Activated T-helper 1 cell treated with anti-CD3 and anti-CD28 coated beads, Interleukin-12 subunit alpha, Interleukin-12 subunit beta, Interleukin-2, Interleukin-4 antibody, amounts not matched to agents 30 ng/mL and 10 ng/mL and 1 ng/mL, durations not matched to agents 14 hours and 24 hours and 36 hours (primary cell): ENCODE measurements around the gene MKRN2OS. TPM values are rescaled to one million over a fixed set of nuclear protein-coding genes. Genes with fewer than 3 reads are reported as not detected.

ENCODE experiments used
- DNase-seq: peaks from one replicate; pipeline ENCODE4 v3.0.0; 2021; ENCODE audit warnings: low spot score
- H3K27ac Mint-ChIP-seq: one replicate; pipeline ENCODE4 v1.8.0; 2021; ENCODE audit warnings: mild to moderate bottlenecking, mixed read lengths
- H3K27me3 Mint-ChIP-seq: one replicate; pipeline ENCODE4 v1.8.0; 2022; ENCODE audit warnings: mild to moderate bottlenecking, moderate library complexity, mixed read lengths; ENCODE audit not compliant: insufficient read depth
- H3K36me3 Mint-ChIP-seq: one replicate; pipeline ENCODE4 v1.8.0; 2021; ENCODE audit warnings: low read depth, mixed read lengths
- H3K4me1 Mint-ChIP-seq: one replicate; pipeline ENCODE4 v1.8.0; 2021; ENCODE audit warnings: low read depth, mixed read lengths
- H3K4me3 Mint-ChIP-seq: one replicate; pipeline ENCODE4 v1.8.0; 2021; ENCODE audit warnings: mild to moderate bottlenecking, moderate library complexity, mixed read lengths
- H3K9me3 Mint-ChIP-seq: one replicate; pipeline ENCODE4 v1.8.0; 2021; ENCODE audit warnings: mixed read lengths
- intact Hi-C: fragments of 100-400 bp; cut with micrococcal nuclease; formaldehyde crosslinking; loops from one replicate; pipeline ENCODE4 v1.15.1; 2024
- total RNA-seq: library from RNA; stranded (reverse); gene quantifications from 2 replicates; pipeline ENCODE4 v1.2.3, GENCODE V29; 2022

MKRN2OS gene
- total RNA-seq, 1 donor from 2014 or later, result not detected

DNA sequence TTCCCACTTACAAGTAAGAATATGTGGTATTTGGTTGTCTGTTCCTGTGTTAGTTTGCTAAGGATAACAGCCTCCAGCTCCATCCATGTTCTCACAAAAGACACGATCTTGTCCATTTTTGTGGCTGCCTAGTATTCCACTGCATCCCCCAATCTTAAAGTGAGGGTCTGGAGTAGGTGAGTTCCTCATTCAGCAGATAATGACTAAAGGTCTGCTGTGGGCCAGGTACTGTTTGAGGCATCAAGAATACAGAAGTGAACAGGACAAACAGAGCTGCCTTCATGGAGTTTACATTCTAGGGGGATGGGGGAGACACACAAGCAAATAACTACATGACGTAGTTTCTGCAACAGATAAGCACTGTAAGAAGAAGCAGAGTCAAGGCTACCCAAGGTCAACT lies 24.3 kb downstream of the MKRN2OS start:
- Mint-ChIP-seq H3K4me3 (no peak overlapping the region), H3K9me3 (no peaks in the 10 kb centered on the region), H3K27ac (no peak overlapping the region), H3K27me3 (no peaks in the 10 kb centered on the region), H3K4me1 (no peaks in the 10 kb centered on the region), H3K36me3 (peaks cover 11% of the 10 kb centered on the region)
- no peak for DNase-seq
- intact Hi-C loops, result no loop called here

- intact Hi-C loops, result no loop called here
- H3K9me3 Mint-ChIP-seq, result no peaks in the 10 kb centered on the region
- H3K4me1 Mint-ChIP-seq, result no peaks in the 10 kb centered on the region
- peaks cover 13% of the 10 kb centered on the region for H3K36me3 Mint-ChIP-seq
- no peak overlapping the region for H3K4me3 Mint-ChIP-seq
- DNase-seq, result no peak
- no peak overlapping the region for H3K27ac Mint-ChIP-seq
- H3K27me3 Mint-ChIP-seq, result no peaks in the 10 kb centered on the region
Measured at GRCh38 chr3:12518261-12519028, 26.9 kb downstream of the MKRN2OS start.

GRCh38 chr3:12516873-12517272 lies 28.4 kb downstream of the MKRN2OS start:
- H3K36me3 Mint-ChIP-seq, result peaks cover 9% of the 10 kb centered on the region

DNA sequence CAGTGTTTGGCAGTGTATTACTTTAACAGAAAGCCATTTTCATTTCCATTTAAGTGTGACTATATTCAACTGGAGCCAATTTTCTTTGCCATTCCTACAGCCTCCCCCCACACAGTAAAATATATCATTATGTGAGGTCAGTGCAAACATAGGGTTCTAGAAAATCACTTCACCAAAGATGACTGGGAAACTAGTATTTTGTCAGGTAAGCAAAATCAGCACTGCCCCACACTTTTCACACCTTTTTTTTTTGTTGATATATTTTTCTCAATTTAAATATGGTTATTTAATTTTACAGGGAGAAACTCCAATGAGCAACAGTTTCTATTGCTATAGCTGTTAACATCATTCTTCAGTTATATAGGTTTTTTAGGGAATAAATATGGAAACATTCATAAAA lies 29.7 kb downstream of the MKRN2OS start:
- Mint-ChIP-seq H3K36me3 (peaks cover 3% of the 10 kb centered on the region), H3K4me1 (no peaks in the 10 kb centered on the region), H3K27me3 (no peaks in the 10 kb centered on the region), H3K27ac (no peak overlapping the region), H3K9me3 (no peaks in the 10 kb centered on the region), H3K4me3 (no peak overlapping the region)
- intact Hi-C loops, result no loop called here
- no peak for DNase-seq

More at GRCh38 chr3:12516873-12517272, 28.4 kb downstream of the MKRN2OS start:
- Mint-ChIP-seq H3K9me3 (no peaks in the 10 kb centered on the region), H3K27ac (no peak overlapping the region), H3K4me1 (no peaks in the 10 kb centered on the region), H3K27me3 (no peaks in the 10 kb centered on the region), H3K4me3 (no peak overlapping the region)
- DNase-seq, result no peak
- intact Hi-C loops, result no loop called here

GRCh38 chr3:12513694-12514446 lies 31.4 kb downstream of the MKRN2OS start:
- H3K36me3 Mint-ChIP-seq, result peaks cover 6% of the 10 kb centered on the region
- no peak overlapping the region for H3K27ac Mint-ChIP-seq
- no peaks in the 10 kb centered on the region for H3K27me3 Mint-ChIP-seq
- DNase-seq, result no peak
- H3K4me1 Mint-ChIP-seq, result no peaks in the 10 kb centered on the region
- intact Hi-C loops, result no loop called here
- no peak overlapping the region for H3K4me3 Mint-ChIP-seq
- H3K9me3 Mint-ChIP-seq, result no peaks in the 10 kb centered on the region

DNA sequence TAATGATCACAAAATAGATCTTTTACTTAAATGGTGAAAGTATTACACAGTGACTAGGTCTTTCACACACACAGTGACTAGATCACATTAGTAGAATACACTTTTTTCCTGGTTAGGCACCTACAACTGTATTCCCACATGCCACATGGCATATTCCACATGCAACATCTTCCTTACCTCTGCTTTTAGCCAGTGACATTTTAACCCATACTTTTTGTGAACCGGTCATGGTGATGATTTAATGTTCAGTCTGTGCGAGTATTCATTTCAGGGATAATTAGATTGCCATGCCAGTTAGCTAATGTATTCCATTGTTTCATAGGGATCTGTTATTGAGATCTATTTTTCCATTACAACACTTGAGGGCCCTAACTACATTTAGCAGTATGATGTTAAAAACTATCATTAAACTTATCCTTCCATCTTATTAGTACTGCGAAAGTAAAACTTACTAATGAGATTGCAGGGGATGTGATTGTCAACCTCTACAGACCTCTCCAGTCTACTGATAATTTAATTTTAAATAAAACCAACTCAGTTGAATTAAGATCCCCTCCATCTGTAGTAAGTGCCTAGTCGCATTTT lies 32.7 kb downstream of the MKRN2OS start:
- intact Hi-C loops, result no loop called here
- H3K36me3 Mint-ChIP-seq, result peaks cover 8% of the 10 kb centered on the region

DNA sequence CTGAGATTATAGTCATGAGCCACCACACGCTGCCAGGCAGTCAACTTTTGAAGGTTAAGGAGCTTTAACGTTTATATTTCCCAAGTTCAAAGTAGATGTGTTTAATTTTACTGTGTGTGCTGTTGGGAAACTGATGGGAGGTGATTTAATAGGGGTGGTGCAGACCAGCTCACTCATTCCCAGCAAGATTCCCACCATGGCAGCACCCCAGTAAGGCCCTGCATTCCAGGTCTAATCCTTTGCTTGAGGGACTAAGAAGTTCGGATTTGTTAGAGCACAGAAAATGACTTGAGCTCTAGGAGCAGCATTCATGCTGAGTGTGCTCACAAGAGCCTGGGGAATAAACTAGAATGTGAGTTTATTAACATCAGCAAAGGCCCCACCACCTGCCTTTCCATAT lies 35.8 kb downstream of the MKRN2OS start:
- intact Hi-C loops, result no loop called here
- Mint-ChIP-seq H3K36me3 (peaks cover 13% of the 10 kb centered on the region), H3K27me3 (no peaks in the 10 kb centered on the region)

More for the DNA sequence above, 32.7 kb downstream of the MKRN2OS start:
- H3K4me3 Mint-ChIP-seq, result no peak overlapping the region
- H3K27me3 Mint-ChIP-seq, result no peaks in the 10 kb centered on the region
- no peaks in the 10 kb centered on the region for H3K9me3 Mint-ChIP-seq
- DNase-seq, result no peak
- H3K4me1 Mint-ChIP-seq, result no peaks in the 10 kb centered on the region
- no peak overlapping the region for H3K27ac Mint-ChIP-seq

GRCh38 chr3:12508291-12508700 lies 37.0 kb downstream of the MKRN2OS start:
- H3K27ac Mint-ChIP-seq, result no peak overlapping the region
- no peak for DNase-seq
- H3K36me3 Mint-ChIP-seq, result peaks cover 18% of the 10 kb centered on the region
- H3K4me1 Mint-ChIP-seq, result no peaks in the 10 kb centered on the region
- H3K4me3 Mint-ChIP-seq, result no peak overlapping the region
- no peaks in the 10 kb centered on the region for H3K27me3 Mint-ChIP-seq
- H3K9me3 Mint-ChIP-seq, result no peaks in the 10 kb centered on the region
- intact Hi-C loops, result no loop called here

More for the DNA sequence above, 35.8 kb downstream of the MKRN2OS start:
- no peak overlapping the region for H3K27ac Mint-ChIP-seq
- H3K4me1 Mint-ChIP-seq, result no peaks in the 10 kb centered on the region
- DNase-seq, result no peak
- no peak overlapping the region for H3K4me3 Mint-ChIP-seq
- no peaks in the 10 kb centered on the region for H3K9me3 Mint-ChIP-seq

- no peak overlapping the region for H3K4me3 Mint-ChIP-seq
- intact Hi-C loops, result no loop called here
- no peaks in the 10 kb centered on the region for H3K27me3 Mint-ChIP-seq
- H3K9me3 Mint-ChIP-seq, result no peaks in the 10 kb centered on the region
- peaks cover 21% of the 10 kb centered on the region for H3K36me3 Mint-ChIP-seq
- no peaks in the 10 kb centered on the region for H3K4me1 Mint-ChIP-seq
- DNase-seq, result no peak
- no peak overlapping the region for H3K27ac Mint-ChIP-seq
Measured at GRCh38 chr3:12507591-12508281, 37.6 kb downstream of the MKRN2OS start.

- Mint-ChIP-seq H3K4me1 (no peaks in the 10 kb centered on the region), H3K27me3 (no peaks in the 10 kb centered on the region), H3K9me3 (no peaks in the 10 kb centered on the region), H3K36me3 (peaks cover 21% of the 10 kb centered on the region), H3K4me3 (no peak overlapping the region), H3K27ac (no peak overlapping the region)
- DNase-seq, result no peak
- intact Hi-C loops, result no loop called here
Measured at GRCh38 chr3:12506201-12506709, 39.0 kb downstream of the MKRN2OS start.

- DNase-seq, result no peak
- intact Hi-C loops, result no loop called here
- Mint-ChIP-seq H3K27ac (no peak overlapping the region), H3K4me3 (no peak overlapping the region), H3K27me3 (no peaks in the 10 kb centered on the region), H3K36me3 (peaks cover 25% of the 10 kb centered on the region), H3K9me3 (no peaks in the 10 kb centered on the region), H3K4me1 (no peaks in the 10 kb centered on the region)
Measured at GRCh38 chr3:12503126-12503957, 42.0 kb downstream of the MKRN2OS start.
